Transverse colon (tissue), 4 donors: ENCODE results near the gene AGFG1. TPM values are rescaled to one million over a fixed set of nuclear protein-coding genes. Genes with fewer than 3 reads are reported as not detected.

Experiments
- DNase-seq: peaks from one replicate; pipeline ENCODE4 v3.0.0-alpha.2; 2019
- H3K27ac ChIP-seq, 4 donors: fragments of 200-600 bp; sonication (generic); 2 replicates each; pipeline ENCODE4 v1.5.1; 2016 to 2018; ENCODE audit warnings: inconsistent platforms in 4 of 4
- H3K27me3 ChIP-seq: fragments of 200-600 bp; sonication (generic); 2 replicates; pipeline ENCODE4 v1.5.1; 2017; ENCODE audit warnings: inconsistent platforms
- H3K36me3 ChIP-seq, 4 donors: fragments of 200-600 bp; sonication (generic); 2 replicates each; pipeline ENCODE4 v1.5.1; 2017 to 2019; ENCODE audit warnings: inconsistent platforms in 4 of 4
- H3K4me1 ChIP-seq, 4 donors: fragments of 200-600 bp; sonication (generic); 2 replicates each; pipeline ENCODE4 v1.5.1; 2017 to 2020; ENCODE audit warnings: inconsistent platforms in 4 of 4
- H3K4me3 ChIP-seq, 4 donors: fragments of 200-600 bp; sonication (generic); 1 replicate in 1 of 4; 2 replicates in 3 of 4; pipeline versions ENCODE4 v1.5.1 to v1.6.1; 2017 to 2019; ENCODE audit warnings: inconsistent platforms in 4 of 4
- H3K9me3 ChIP-seq, 2 donors: fragments of 200-600 bp; sonication (generic); 2 replicates each; pipeline ENCODE4 v1.5.1; 2017 to 2019; ENCODE audit warnings: inconsistent platforms in 2 of 2
- CTCF ChIP-seq, 5 experiments: fragments of 200-600 bp in 3 of 5; fragments of 450-650 bp in 2 of 5; sonication (generic) in 3 of 5; IDR thresholded peaks; 1 replicate in 2 of 5; 2 replicates in 3 of 5; pipeline ENCODE4 v1.5.1; 2016 to 2017; ENCODE audit warnings: antibody characterized with exemption in 5 of 5, inconsistent platforms in 3 of 5, mild to moderate bottlenecking in 2 of 5, moderate library complexity in 1 of 5
- EP300 ChIP-seq: sonication (generic); formaldehyde crosslinking; IDR thresholded peaks from one replicate; pipeline ENCODE4 v1.6.1; 2017; ENCODE audit warnings: antibody characterized with exemption, low read depth
- POLR2A ChIP-seq: fragments of 450-650 bp; IDR thresholded peaks from one replicate; pipeline ENCODE4 v1.6.1; 2016; ENCODE audit warnings: antibody characterized with exemption, mild to moderate bottlenecking, moderate library complexity
- POLR2AphosphoS5 ChIP-seq, 3 donors: sonication (generic); formaldehyde crosslinking; IDR thresholded peaks; one replicate each; pipeline ENCODE4 v1.6.1; 2016; ENCODE audit warnings: antibody characterized with exemption in 3 of 3
- WGBS, 2 donors: methylation state at CpG; one replicate each; pipeline ENCODE4 v1.1.5; 2018; ENCODE audit warnings: low coverage in 1 of 2; 5-methylcytosine and 5-hydroxymethylcytosine counted together
- in situ Hi-C, 4 donors: fragments of 200-750 bp; cut with MboI; loops; one replicate each; pipeline versions ENCODE4 v1.15.0 to v1.15.1; 2017; ENCODE audit warnings: low sequenced_read_pairs in 3 of 4, low pct_ligation_motif_present in 1 of 4, low pct_unique_long_range_greater_than_20kb in 1 of 4
- intact Hi-C: fragments of 100-400 bp; cut with DNase I; formaldehyde crosslinking; loops from one replicate; pipeline ENCODE4 v1.15.1; 2023; ENCODE audit warnings: low total_unique reads
- total RNA-seq, 4 donors: library from RNA; depleted of rRNA; stranded (reverse); fragments of >200 nt; gene quantifications; one replicate each; pipeline ENCODE4 v1.1.0, GENCODE V29; 2016

Gene AGFG1
- total RNA-seq, 4 donors from 2014 or later: 15.5 to 76.3 (median 32.9) TPM

GRCh38 chr2:227562581-227562980 lies 90.6 kb downstream of the AGFG1 start:
- intact Hi-C loops: no loop called here

GRCh38 chr2:227565080-227565479 lies 93.1 kb downstream of the AGFG1 start:
- no peaks in the 10 kb centered on the region for H3K9me3 ChIP-seq
- no peaks in the 10 kb centered on the region for H3K36me3 ChIP-seq
- DNase-seq: no peak
- in situ Hi-C loops: no loop called here
- H3K4me1 ChIP-seq: no peaks in the 10 kb centered on the region
- WGBS, 2 donors: 100% methylated on average over 1 of the region's 1 CpG
- intact Hi-C loops: no loop called here
- H3K4me3 ChIP-seq: no peak overlapping the region
- no peak for TF ChIP-seq CTCF (IDR thresholded peaks at IDR 0.05)
- TF ChIP-seq EP300: no peak
- no peak for TF ChIP-seq POLR2AphosphoS5 (IDR thresholded peaks at IDR 0.05)
- no peak for TF ChIP-seq POLR2A
- H3K27me3 ChIP-seq: no peaks in the 10 kb centered on the region
- no peak overlapping the region for H3K27ac ChIP-seq

More at GRCh38 chr2:227562581-227562980, 90.6 kb downstream of the AGFG1 start:
- TF ChIP-seq POLR2A (no peak), EP300 (no peak), POLR2AphosphoS5 (IDR thresholded peaks at IDR 0.05) (no peak), CTCF (IDR thresholded peaks at IDR 0.05) (no peak)
- no peak for DNase-seq
- Histone ChIP-seq H3K9me3 (no peaks in the 10 kb centered on the region), H3K27ac (no peak overlapping the region), H3K4me3 (no peak overlapping the region), H3K4me1 (no peaks in the 10 kb centered on the region), H3K36me3 (no peaks in the 10 kb centered on the region), H3K27me3 (no peaks in the 10 kb centered on the region)
- in situ Hi-C loops: no loop called here

GRCh38 chr2:227566012-227566411 lies 94.1 kb downstream of the AGFG1 start:
- H3K4me1 ChIP-seq: no peaks in the 10 kb centered on the region
- no peak overlapping the region for H3K27ac ChIP-seq
- H3K36me3 ChIP-seq: no peaks in the 10 kb centered on the region
- H3K27me3 ChIP-seq: no peaks in the 10 kb centered on the region
- TF ChIP-seq EP300: no peak
- no peak for TF ChIP-seq POLR2A
- TF ChIP-seq CTCF (IDR thresholded peaks at IDR 0.05): no peak
- TF ChIP-seq POLR2AphosphoS5 (IDR thresholded peaks at IDR 0.05): no peak
- H3K9me3 ChIP-seq: no peaks in the 10 kb centered on the region
- no peak overlapping the region for H3K4me3 ChIP-seq
- WGBS, 2 donors: 61 to 76% methylated on average over 3 of the region's 3 CpGs
- in situ Hi-C loops: no loop called here
- no peak for DNase-seq
- intact Hi-C loops: no loop called here

GRCh38 chr2:227568852-227569169 lies 96.9 kb downstream of the AGFG1 start:
- H3K27ac ChIP-seq: no peak overlapping the region
- no peaks in the 10 kb centered on the region for H3K27me3 ChIP-seq
- 79 to 89% methylated on average over 2 of the region's 2 CpGs for whole genome bisulfite sequencing, 2 donors
- H3K36me3 ChIP-seq: no peaks in the 10 kb centered on the region
- no peak overlapping the region for H3K4me3 ChIP-seq
- H3K4me1 ChIP-seq: no peaks in the 10 kb centered on the region
- in situ Hi-C loops (no loop called here), intact Hi-C loops (no loop called here)
- no peak for DNase-seq
- TF ChIP-seq CTCF (IDR thresholded peaks at IDR 0.05): no peak
- TF ChIP-seq POLR2AphosphoS5 (IDR thresholded peaks at IDR 0.05): peak in 1 of 3 donors; percentile 8
- H3K9me3 ChIP-seq: no peaks in the 10 kb centered on the region
